AG09319 (cell line): ENCODE results near the gene ARMC3.
"Not testable (repeated sequence)": the region's sequence is repeated elsewhere in the genome, so short reads cannot be mapped to it uniquely, and the experiment has no call there.

Experiments
- DNase-seq: peaks from one replicate; pipeline ENCODE4 v3.0.0-alpha.2; 2010; ENCODE audit warnings: low read depth; ENCODE audit errors: extremely low read depth
- TF ChIP-seq, protein P1 (sequence below): IDR thresholded peaks from 2 replicates; pipeline ENCODE4 v1.5.1; 2011; ENCODE audit warnings: low read depth, mild to moderate bottlenecking, inconsistent platforms, low read length, moderate library complexity

The ARMC3 gene

DNA sequence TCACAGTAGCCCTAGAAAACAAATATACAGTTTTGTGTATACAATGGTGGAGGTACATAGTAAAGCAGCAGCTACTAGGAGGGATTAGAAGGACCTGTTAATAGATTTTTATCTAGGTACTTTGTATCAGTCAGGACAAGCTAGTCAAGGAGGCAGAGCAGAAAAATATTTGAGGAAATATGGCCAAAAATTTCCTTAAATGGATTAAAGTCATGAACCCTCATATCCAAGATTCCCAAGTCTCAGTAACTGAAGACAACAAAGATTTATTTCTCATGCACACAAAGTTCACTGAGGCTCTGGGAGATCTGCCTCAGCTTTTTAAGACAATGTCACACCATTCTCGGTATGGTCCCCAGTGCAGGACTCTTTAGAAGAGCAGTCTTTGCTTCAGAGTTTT, 28.1 kb upstream of the ARMC3 start:
- no peak for DNase-seq
- TF ChIP-seq, protein P1, sequence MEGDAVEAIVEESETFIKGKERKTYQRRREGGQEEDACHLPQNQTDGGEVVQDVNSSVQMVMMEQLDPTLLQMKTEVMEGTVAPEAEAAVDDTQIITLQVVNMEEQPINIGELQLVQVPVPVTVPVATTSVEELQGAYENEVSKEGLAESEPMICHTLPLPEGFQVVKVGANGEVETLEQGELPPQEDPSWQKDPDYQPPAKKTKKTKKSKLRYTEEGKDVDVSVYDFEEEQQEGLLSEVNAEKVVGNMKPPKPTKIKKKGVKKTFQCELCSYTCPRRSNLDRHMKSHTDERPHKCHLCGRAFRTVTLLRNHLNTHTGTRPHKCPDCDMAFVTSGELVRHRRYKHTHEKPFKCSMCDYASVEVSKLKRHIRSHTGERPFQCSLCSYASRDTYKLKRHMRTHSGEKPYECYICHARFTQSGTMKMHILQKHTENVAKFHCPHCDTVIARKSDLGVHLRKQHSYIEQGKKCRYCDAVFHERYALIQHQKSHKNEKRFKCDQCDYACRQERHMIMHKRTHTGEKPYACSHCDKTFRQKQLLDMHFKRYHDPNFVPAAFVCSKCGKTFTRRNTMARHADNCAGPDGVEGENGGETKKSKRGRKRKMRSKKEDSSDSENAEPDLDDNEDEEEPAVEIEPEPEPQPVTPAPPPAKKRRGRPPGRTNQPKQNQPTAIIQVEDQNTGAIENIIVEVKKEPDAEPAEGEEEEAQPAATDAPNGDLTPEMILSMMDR: no peak

DNA sequence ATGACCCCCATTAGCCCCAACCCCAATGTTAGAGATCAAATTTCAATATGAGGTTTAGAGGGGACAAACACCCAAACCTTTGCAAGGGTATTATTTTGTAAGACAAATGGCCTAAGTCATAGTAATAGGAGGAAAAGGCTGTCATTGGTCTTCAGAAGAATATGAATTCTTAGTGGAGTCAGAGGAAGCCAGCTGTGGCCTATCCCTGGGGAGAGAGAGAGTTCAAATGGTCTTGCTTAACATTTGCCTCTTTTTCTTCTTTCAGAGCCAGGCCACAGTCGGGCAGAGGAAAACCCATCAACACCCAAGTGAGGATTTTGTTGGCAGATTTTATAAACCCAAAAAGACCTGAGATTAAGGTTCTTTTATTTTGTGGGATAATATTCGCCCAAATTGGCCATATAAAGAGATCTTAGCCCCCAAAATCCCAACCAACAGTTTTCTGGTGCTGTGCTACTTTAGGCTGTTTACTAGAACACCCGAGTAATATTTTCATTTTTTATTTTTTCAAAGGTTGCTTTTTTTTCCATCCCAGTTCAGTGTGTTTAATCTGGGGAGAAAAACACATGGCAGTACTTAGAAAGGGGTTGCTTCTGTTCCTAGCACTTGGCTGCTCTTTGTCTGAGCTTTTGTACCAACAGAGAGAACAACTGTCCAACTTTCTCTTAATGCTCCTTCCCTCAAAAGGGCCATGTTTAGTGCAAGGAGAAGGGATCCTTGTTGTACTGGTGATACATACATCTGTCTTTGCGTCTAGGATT, 26.8 kb upstream of the ARMC3 start:
- TF ChIP-seq, protein P1: no peak
- no peak for DNase-seq

DNA sequence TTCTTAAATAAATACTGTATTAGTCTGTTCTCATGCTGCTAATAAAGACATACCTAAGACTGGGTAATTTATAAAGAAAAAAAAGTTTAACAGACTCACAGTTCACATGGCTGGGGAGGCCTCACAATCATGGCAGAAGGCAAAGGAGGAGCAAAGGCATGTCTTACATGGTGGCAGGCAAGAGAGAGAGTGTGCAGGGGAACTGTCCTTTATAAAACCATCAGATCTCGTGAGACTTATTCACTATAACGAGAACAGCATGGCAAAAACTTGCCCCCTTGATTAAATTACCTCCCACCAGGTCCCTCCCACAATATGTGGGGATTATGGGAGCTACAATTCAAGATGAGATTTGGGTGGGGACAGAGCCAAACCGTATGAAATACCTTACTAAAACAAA, 25.7 kb upstream of the ARMC3 start:
- not testable (repeated sequence) for DNase-seq

DNA sequence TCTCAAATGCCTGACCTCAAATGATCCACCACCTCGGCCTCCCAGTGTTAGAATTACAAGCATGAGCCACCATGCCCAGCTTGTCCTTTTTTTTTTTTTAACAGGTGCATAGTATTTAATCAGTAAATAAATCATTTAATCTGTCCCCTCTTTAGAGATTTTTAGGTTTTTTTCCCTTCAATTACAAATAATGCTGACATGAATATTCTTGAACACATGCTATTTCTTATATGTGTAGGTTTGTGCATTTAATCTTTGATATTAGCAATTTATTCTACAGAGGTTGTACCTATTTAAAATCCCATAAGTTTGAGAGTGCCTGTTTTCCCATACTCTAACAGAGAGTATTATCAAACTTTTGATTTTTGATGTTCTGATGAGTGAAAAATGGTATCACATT, 24.2 kb upstream of the ARMC3 start:
- no peak for DNase-seq
- TF ChIP-seq, protein P1: no peak

DNA sequence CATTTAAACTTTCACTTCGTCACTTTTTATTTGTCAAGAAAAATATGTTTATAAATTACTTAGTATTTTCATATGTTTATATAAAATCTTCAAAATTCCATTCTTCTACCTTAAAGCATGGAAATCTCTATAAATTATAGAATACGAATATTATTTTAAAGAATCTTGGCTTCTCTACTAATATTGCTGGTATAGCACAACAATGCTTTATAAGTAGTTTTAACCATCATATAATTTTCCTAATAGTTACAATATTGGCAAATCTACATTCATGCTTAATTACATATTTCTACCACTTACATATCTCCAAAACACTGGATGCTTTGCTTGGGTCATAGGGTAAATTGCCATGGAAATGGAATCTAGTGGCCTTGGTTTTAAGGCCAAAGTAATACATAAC, 21.1 kb upstream of the ARMC3 start:
- TF ChIP-seq, protein P1: no peak
- no peak for DNase-seq

DNA sequence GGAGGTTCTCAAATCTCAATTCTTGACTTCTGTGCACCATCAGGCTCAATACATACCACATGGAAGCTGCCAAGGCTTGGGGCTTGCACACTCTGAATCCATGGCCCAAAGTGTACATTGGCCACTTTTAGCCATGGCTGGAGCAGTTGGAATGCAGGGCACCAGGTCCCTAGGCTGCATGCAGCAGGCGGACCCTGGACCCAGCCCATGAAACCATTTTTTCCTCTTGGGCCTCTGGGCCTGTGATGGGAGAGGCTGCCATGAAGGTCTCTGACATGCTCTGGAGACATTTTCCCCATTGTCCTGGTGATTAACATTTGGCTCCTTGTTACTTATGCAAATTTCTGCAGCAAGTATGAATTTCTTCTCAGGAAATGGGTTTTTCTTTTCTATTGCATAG, 19.0 kb upstream of the ARMC3 start:
- DNase-seq: no peak
- TF ChIP-seq, protein P1: no peak

DNA sequence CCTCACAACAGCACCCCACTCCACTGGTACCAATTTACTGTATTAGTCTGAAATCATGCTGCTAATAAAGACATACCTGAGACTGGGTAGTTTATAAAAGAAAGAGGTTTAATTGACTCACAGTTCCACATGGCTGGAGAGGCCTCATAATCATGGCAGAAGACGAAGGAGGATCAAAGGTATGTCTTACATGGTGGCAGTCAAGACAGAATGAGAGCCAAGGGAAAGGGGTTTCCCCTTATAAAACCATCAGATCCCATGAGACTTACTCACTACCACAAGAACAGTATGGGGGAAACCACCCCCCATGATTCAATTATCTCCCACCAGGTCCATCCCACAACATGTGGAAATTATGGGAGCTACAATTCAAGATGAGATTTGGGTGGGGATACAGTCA, 18.2 kb upstream of the ARMC3 start:
- not testable (repeated sequence) for DNase-seq

DNA sequence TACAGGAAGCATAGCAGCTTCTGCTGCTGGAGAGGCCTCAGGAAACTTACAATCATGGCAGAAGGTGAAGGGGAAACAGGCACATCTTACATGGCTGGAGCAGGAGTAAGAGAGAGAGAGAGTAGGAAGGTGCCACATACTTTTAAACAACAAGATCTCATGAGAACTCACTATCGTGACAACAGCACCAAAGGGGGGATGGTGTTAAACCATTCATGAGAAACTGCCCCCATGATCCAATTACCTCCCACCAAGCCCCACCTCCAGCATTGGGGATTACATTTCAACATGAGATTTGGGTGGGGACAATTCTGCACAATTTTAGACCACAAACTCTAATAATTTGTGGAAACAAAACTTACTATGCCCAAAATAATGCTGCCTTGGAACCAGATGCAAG, 16.8 kb upstream of the ARMC3 start:
- TF ChIP-seq, protein P1: no peak
- no peak for DNase-seq
